ENCODE results near the gene ZNF740.

DNA sequence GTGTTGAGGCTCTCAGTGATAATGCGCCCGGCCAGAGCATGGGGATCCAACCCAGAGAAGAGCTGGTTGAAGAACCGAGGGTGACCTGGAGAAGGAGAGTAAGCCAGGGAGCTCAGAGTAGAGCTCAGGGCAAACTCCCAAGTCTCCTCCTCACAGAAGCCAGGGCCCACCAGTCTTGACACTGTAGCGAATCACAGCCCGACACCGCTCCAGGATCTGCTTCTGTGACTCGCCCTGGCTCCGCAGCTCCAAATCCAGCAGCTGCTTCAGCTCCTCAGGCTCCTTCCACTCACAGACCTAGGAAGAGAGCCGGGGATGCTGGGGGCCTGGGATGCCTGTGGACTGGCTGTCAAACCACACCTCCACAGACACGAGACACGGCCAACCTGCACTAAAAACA lies 8.2 kb upstream of the ZNF740 start:
- TF ChIP-seq CTCF (IDR thresholded peaks at IDR 0.05) (no peak), EZH2phosphoT487 (IDR thresholded peaks at IDR 0.05) (no peak)
